Amygdala (tissue), 56 donors: ENCODE results near the gene SHC1.

Source experiments
- DNase-seq, 56 donors: peaks; one replicate each; lab custom pipeline; 2025; lab: John Stamatoyannopoulos, UW

Gene SHC1

GRCh38 chr1:154943649-154944400 is 26.7 kb downstream of the SHC1 start:
- peak in 7 of 56 donors; percentile 7 to 36 (median 17) for DNase-seq

DNA sequence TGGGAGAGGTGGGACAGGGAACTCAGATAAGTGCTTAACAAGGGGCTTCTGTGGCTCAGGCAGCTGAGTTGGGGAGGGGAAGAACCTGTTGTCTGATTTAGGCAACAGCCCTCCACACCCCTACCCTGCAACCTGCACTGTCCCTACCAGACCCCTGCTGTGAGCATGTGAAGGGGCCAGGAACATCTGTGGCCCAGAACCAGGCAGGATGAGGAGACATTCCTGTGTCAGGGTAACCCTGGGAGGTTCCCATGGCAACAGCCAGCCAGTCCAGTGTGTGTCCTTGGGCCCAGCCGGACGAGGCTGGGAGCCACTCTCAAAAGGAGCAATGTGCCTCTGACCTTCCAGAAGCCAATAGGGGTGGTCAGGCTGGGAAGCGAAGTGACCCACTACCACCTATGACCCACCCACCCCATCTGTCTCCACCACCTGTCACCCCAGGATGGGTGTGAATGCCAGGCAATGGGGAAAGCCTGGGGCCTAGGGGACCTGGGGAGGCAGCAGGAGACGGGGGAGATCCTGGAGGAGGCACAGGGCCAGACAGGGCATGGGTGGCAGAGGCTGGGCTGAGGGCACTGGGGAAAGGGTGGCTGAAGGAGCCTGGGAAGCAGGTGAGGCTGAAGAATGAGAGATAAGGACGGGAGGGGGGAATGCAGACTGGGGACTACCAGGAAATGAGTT is 29.1 kb downstream of the SHC1 start:
- DNase-seq, result peak in 12 of 56 donors; percentile 11 to 31 (median 20)

- DNase-seq, result peak in 5 of 56 donors; percentile 13 to 36 (median 23)
Measured at GRCh38 chr1:154940651-154941194, 29.8 kb downstream of the SHC1 start.

DNA sequence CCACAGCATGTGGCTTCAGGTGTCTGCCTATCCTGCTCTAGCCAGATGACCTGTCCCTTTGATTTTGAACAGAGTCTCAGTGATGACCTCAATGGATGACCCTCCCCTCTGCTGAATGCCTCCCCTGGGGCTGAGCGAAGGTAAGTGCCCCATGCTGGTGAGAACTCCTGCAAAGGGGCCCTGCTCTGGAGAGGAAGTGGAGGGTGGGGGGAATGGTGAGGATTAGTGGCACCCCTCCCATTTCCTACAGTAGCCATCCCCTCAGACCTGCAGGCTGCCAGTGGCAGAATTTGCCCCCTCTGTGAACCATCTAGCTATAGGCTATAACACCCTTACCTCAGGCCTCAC is 30.4 kb downstream of the SHC1 start:
- no peak for DNase-seq

GRCh38 chr1:154938604-154939399 is 31.7 kb downstream of the SHC1 start:
- DNase-seq, result no peak

DNA sequence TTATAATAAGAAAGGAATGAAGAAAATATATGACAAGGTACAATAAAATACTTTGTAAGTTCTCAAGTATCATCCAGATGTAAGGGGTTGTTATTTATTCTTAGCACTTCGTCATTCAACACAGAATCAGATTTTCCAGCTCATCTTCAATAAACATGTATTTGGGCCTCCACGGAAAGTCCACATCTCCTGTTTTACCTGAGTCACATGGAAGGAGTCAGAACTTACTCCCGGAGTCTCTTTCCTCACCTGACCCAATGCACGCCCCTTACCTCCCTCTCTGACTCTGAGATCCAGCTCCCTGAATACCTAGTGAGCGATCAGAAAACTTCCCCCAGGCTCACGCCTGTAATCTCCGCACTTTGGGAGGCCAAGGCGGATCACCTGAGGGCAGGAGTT is 32.6 kb downstream of the SHC1 start:
- no peak for DNase-seq

- peak in 55 of 56 donors; percentile 59 to 99 (median 93) for DNase-seq
Measured at GRCh38 chr1:154937085-154937987, 33.2 kb downstream of the SHC1 start.

DNA sequence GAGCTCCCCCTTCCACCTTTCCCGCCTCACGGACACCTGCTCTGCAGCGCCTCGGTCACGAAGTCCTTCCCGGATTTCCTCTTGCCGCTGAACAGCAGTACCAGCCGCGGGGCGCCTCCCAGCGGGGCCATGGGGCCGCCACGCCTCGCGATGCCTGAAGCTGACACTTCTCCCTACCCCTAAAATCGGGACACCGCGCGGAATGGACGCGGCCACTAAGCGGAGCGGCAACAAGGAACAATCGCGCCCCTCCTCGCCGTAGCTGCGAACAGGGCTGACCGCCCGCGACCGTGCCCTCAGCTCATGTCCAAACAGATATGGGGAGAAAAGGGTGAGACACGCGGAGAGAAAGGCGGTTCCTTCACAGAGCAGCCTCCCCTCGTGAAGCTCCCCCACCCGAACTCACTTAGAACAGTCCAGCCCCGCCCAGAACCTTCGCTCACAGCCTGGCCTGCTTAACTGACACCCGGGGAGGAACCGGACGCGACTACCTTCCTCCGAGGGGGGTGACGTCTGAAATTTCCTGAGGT is 33.9 kb downstream of the SHC1 start, which contains the start of gene PMVK:
TSS of gene PMVK (minus strand) at position 165 of the 530 bp plus-strand sequence. CDS start at position 131, 34 bp downstream.
- DNase-seq, result peak; percentile 75 to 99 (median 95)

DNA sequence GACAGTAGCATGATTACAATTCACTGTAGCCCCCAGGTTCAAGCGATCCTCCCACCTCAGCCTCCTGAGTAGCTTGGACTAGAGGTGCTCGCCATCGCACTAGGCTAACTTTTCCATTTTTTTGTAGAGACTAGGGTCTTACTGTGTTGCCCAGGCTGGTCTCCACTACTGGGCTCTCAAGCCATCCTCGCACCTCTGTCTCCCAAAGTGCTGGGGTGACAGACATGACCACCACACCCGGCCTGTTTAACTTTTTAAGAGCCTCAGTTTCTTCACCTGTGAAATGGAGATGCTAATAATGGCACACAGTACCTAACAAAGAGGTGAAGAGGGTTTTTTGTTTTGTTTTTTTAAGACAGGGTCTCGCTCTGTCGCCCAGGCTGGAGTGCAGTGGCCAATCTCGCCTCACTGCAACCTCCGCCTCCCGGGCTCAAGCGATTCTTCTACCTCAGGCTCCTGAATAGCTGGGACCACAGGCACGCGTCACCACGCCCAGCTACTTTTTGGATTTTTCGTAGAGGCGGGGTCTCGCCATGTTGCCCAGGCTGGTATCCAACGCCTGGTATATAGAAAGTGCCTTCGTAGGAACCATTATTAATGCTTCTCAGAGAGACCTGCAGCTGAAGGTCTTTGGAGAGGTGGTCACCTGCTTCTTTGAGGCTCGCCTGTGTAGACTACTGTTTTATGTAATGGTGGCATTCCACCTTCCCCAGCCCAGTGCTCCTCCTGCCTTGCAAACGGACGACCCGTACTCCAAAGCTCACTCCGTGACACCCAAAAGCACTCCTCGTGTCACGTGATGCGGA is 34.6 kb downstream of the SHC1 start:
- no peak for DNase-seq

DNA sequence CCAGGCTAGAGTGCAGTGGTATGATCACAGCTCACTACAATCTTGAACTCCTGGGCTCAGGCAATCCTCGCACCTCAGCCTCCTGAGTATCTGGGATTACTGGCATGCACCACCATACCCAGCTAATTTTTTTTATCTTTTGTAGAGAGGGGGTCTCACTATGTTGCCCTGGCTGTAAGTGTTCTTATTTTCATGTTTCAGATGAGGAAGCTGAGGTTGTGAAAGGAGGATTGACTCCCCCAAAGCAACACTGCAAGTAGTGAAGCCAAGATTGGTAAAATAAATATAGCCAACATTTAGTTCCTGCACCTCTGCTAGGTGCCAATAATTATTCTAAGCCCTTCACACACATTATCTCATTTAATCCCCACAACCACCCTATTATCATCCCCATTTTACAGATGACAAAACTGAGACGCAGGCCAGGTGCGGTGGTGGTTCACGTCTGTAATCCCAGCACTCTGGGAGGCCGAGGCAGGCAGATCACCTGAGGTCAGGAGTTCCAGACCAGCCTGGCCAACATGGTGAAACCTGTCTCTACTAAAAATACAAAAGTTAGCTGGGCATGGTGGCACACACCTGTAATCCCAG is 36.1 kb downstream of the SHC1 start:
- DNase-seq, result no peak

DNA sequence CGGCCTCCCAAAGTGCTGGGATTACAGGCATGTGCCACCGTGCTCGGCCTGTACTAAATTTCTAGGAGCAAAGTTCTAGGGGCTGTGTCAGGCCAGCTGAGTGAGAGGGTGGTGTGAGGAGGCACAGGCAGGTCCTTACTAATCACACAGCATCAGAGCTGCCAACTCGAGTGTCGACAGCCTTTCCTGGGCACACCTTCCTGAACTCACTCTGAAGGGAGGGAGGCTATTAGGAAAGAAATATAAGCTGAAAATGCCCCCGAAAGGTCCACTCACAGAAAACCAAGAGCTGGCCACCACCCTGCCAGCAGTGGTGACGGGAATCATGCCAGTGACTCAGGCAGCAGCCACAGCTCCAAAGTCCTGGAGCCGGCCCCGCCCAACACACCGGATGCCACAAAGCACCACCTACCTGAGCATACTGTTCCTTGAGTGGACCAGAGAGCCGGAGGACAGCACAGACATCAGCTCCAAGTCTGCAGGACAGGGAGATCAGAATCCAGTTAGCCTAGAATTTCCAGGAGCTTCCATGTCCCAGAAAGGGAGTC is 38.5 kb downstream of the SHC1 start:
- DNase-seq, result no peak

DNA sequence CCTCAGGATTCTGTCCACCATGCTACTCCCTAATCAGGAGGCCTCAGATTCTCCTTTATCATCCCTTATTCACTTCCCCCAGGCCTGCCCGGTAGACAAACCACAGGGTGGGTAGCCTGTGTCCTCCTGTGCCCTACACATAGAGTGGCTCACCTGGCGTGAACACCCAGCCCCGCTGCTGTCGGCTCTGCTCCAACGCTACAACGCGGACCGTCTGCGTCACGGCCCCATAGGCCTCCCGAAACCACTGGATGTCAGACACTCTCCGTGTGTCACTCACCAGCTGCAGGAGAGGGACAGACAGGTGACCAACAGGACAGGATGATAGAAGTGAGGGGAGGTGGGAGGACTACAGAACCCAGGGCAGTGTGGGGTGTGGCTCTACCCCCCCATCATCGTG is 44.3 kb downstream of the SHC1 start:
- DNase-seq, result no peak

DNA sequence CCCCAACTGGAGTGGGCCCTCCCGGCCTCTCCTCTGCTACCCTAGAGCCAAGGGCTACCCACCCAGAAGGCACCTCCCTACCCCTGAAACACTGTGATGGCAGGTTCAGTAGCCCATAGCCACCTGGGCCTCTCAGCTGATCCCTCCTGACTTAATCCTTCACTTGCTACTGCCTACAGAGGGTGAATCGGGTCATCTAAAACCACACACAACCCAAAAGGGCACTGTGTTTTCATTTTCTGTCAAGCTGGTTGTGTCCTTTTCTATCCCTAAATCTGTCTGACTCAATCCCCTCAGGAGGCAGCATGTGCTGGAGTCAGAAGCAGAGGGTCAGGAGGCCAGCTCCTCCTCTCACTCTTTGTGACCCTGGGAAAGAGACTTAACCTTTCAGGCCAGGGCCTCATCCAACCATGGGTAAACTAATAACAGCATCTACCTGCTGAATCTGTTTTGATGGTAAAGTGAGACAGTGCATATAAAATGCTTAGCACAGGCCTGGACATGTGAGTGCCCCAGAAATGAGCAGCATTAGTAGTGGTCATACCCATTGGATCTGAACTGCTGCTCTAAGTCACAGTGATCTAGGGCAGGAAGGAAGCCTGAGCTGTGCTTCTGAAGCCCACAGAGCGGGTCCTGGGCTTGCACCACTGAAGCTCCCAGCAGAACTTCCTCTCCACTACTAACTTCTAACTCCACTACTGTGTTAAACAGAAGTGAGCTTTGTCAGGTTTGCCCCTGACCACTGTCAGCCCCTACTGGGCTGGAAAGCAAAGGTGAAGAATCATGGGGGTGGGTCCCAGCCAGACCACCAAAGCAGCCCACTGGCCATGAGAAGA is 45.0 kb downstream of the SHC1 start:
- DNase-seq, result no peak

DNA sequence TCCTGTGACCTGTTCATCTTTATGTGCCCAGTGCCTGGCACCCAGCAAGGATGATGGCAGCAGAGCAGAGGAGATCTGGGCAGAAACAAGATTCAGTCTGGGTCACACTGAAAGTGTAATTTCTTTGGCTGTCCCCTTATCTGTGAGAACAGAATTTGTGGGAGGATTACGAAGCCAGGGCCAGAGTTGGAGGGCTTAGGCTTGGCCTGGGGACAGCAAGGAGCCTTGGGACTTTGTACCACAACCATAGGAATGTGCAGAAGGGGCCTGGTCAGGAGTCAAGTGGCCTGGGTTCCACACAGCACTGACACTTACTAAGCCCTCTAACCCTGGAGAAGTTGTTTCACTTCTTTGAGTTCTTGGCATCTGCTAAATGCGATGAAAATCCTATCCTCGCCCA is 46.9 kb downstream of the SHC1 start:
- no peak for DNase-seq

- DNase-seq, result no peak
Measured at GRCh38 chr1:154913273-154913672, 57.3 kb downstream of the SHC1 start.

DNA sequence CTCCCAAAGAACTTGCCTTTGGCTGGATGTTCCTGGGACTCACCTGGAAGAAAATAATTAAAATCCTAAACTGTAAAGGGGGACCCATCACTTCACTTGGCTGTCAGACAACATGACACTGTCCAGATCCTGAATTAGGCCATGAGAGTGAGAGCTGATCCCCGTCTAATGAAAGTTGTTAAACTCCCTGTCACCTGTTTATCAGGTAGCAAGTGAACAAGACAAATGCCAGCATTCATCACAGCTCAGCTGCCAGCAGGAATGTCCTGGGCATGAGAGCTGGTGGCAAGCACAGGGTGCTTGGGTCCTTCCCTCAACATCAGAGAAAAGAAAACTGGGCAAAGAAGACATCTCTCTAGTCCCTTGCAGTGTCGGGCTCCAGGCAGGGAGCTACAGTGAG is 57.8 kb downstream of the SHC1 start:
- no peak for DNase-seq
